Erythroblast (primary cell): Measurements from ENCODE around the gene SUPT3H.

ENCODE experiments used
- GATA1 ChIP-seq: IDR thresholded peaks from 2 replicates; pipeline ENCODE4 v1.6.1; 2011; ENCODE audit warnings: low read depth, mild to moderate bottlenecking, control low read depth, low read length, moderate library complexity
- POLR2A ChIP-seq: IDR thresholded peaks from 2 replicates; pipeline ENCODE4 v1.6.1; 2011; ENCODE audit warnings: mild to moderate bottlenecking, low read length

DNA sequence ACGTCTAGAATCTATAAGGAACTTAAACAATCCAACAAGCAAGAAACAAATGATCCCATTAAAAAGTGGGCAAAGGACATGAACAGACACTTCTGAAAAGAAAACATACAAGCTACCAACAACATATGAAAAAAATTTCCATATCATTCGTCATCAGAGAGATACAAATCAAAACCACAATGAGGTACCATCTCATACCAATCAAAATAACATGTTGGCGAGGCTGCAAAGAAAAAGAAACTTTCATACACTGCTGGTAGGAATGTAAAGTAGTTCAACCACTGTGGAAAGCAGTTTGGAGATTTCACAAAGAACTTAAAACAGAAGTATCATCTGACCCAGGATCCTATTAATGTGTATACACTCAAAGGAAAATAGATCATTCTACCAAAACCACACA is 293.5 kb downstream of the SUPT3H start:
- TF ChIP-seq POLR2A (no peak), GATA1 (no peak)
